ENCODE data around the gene RGS7. TPM values are rescaled to one million over a fixed set of nuclear protein-coding genes. Genes with fewer than 3 reads are reported as not detected.

The RGS7 gene
- total RNA-seq, 1 donor from 2014 or later = 19.7 TPM

GRCh38 chr1:241077386-241078147 is 279.4 kb downstream of the RGS7 start:
- DNase-seq = peak; percentile 28

- DNase-seq = no peak
These were observed 282.5 kb downstream of the RGS7 start for GRCh38 chr1:241074507-241074906.

- no peak for DNase-seq
These were observed 288.6 kb downstream of the RGS7 start for GRCh38 chr1:241068359-241068758.

GRCh38 chr1:241063276-241063675 is 293.7 kb downstream of the RGS7 start:
- no peak for DNase-seq

GRCh38 chr1:241061062-241061461 is 295.9 kb downstream of the RGS7 start:
- no peak for DNase-seq

GRCh38 chr1:241048622-241049021 is 308.4 kb downstream of the RGS7 start:
- no peak for DNase-seq

- no peak for DNase-seq
These were observed 311.3 kb downstream of the RGS7 start for GRCh38 chr1:241045659-241046058.

- DNase-seq = no peak
These were observed 322.6 kb downstream of the RGS7 start for GRCh38 chr1:241034203-241034936.

GRCh38 chr1:241024834-241025233 is 332.2 kb downstream of the RGS7 start:
- no peak for DNase-seq

- DNase-seq = no peak
These were observed 334.6 kb downstream of the RGS7 start for GRCh38 chr1:241022366-241022765.

GRCh38 chr1:241020851-241021697 is 335.9 kb downstream of the RGS7 start:
- DNase-seq = no peak

GRCh38 chr1:241012708-241013340 is 344.2 kb downstream of the RGS7 start:
- DNase-seq = no peak

GRCh38 chr1:241007668-241008067 is 349.3 kb downstream of the RGS7 start:
- no peak for DNase-seq

GRCh38 chr1:240999826-241000225 is 357.2 kb downstream of the RGS7 start:
- DNase-seq = no peak

- DNase-seq = no peak
These were observed 358.5 kb downstream of the RGS7 start for GRCh38 chr1:240998441-240999015.

- no peak for DNase-seq
These were observed 359.0 kb downstream of the RGS7 start for GRCh38 chr1:240998024-240998423.

GRCh38 chr1:240993004-240993403 is 364.0 kb downstream of the RGS7 start:
- no peak for DNase-seq

GRCh38 chr1:240991230-240991629 is 365.8 kb downstream of the RGS7 start:
- no peak for DNase-seq

- DNase-seq = no peak
These were observed 369.1 kb downstream of the RGS7 start for GRCh38 chr1:240987928-240988327.

GRCh38 chr1:240985081-240985480 is 371.9 kb downstream of the RGS7 start:
- DNase-seq = no peak

GRCh38 chr1:240980342-240980741 is 376.7 kb downstream of the RGS7 start:
- no peak for DNase-seq

GRCh38 chr1:240976685-240977084 is 380.3 kb downstream of the RGS7 start:
- DNase-seq = no peak

All from occipital lobe (tissue), 2 donors.